HCT116 (cell line): ENCODE data around the gene PTPN18.

ENCODE experiments used
- CTCF ChIP-seq, 3 experiments: fragments of 200-600 bp in 1 of 3; sonication (generic) in 1 of 3; IDR thresholded peaks in 2 of 3; conservative IDR thresholded peaks in 1 of 3; 2 replicates each; pipeline ENCODE4 v1.5.1; 2012 to 2017; ENCODE audit warnings: low read depth in 2 of 3, low read length in 2 of 3, antibody characterized with exemption in 1 of 3, borderline replicate concordance in 1 of 3, control low read depth in 1 of 3, mild to moderate bottlenecking in 1 of 3, mixed read lengths in 1 of 3, mixed run types in 1 of 3, moderate library complexity in 1 of 3; ENCODE audit not compliant: insufficient read depth in 1 of 3
- EZH2 ChIP-seq: fragments of 200-600 bp; sonication (generic); IDR thresholded peaks from 2 replicates; pipeline ENCODE4 v1.6.1; 2017; ENCODE audit warnings: antibody characterized with exemption, mixed run types
- EZH2phosphoT487 ChIP-seq: fragments of 200-600 bp; IDR thresholded peaks from 2 replicates; pipeline ENCODE4 v1.6.1; 2018; ENCODE audit warnings: antibody characterized with exemption, borderline replicate concordance
- FOSL1 ChIP-seq: IDR thresholded peaks from 2 replicates; pipeline ENCODE4 v1.6.1; 2012; ENCODE audit warnings: low read depth
- POLR2A ChIP-seq: IDR thresholded peaks from 2 replicates; pipeline ENCODE4 v1.7.0; 2011; ENCODE audit warnings: borderline replicate concordance; ENCODE audit not compliant: insufficient read depth, insufficient read length; ENCODE audit errors: extremely low read depth
- SIN3A ChIP-seq: IDR thresholded peaks from 2 replicates; pipeline ENCODE4 v1.6.1; 2012; ENCODE audit warnings: low read depth
- SP1 ChIP-seq: IDR thresholded peaks from 2 replicates; pipeline ENCODE4 v1.6.1; 2012; ENCODE audit warnings: low read depth
- TCF7L2 ChIP-seq: IDR thresholded peaks from 2 replicates; pipeline ENCODE4 v1.7.0; 2011; ENCODE audit warnings: borderline replicate concordance, inconsistent platforms; ENCODE audit not compliant: insufficient read depth, insufficient read length; ENCODE audit errors: extremely low read depth

GRCh38 chr2:130345091-130345490 is 10.8 kb upstream of the PTPN18 start:
- no peak for TF ChIP-seq FOSL1
- TF ChIP-seq EZH2phosphoT487 = no peak
- TF ChIP-seq POLR2A = no peak
- TF ChIP-seq CTCF (IDR thresholded peaks at IDR 0.05 in 2 of 3, conservative IDR thresholded peaks at IDR 0.05 in 1 of 3; ENCODE audit: borderline replicate concordance in 1 of 3, insufficient read depth in 1 of 3, low read depth in 2 of 3, low read length in 2 of 3) = no peak
- no peak for TF ChIP-seq SIN3A
- no peak for TF ChIP-seq EZH2
- no peak for TF ChIP-seq SP1
- TF ChIP-seq TCF7L2 = no peak
